HCT116 (cell line): Measurements from ENCODE around the gene PYROXD2. TPM values are rescaled to one million over a fixed set of nuclear protein-coding genes. Genes with fewer than 3 reads are reported as not detected.

Experiments
- ATAC-seq: fragments of 200-7000 bp; cut with Tn5 transposase; 2 replicates; pipeline ENCODE4 v1.9.1; 2020; ENCODE audit warnings: mild to moderate bottlenecking, moderate library complexity
- BruUV-seq: library from RNA; stranded (reverse); fragments of 400-500 nt; replicated peaks from 2 replicates; lab custom pipeline; 2021; lab: Mats Ljungman, UMichigan
- CTCF ChIA-PET: fragments of 300-600 bp; sonication (Branson Sonifier 250); formaldehyde crosslinking; loops from one replicate; lab custom pipeline; 2021; ENCODE audit warnings: antibody characterized with exemption; lab: Charles Lee
- POLR2A ChIA-PET: fragments of 300-600, 350-600 bp; sonication (Branson Sonifier 250); formaldehyde crosslinking; loops from one replicate; lab custom pipeline; 2021; ENCODE audit warnings: antibody characterized with exemption; lab: Charles Lee
- RAD21 ChIA-PET, 2 experiments: fragments of 300-600 bp; sonication (Branson Sonifier 250); formaldehyde crosslinking; loops; one replicate each; lab custom pipeline; 2023; ENCODE audit warnings: low total read pairs in 2 of 2; ENCODE audit not compliant: uncharacterized antibody in 2 of 2, unreplicated experiment in 2 of 2, low non-redundant PET in 1 of 2; lab: Charles Lee
- DNase-seq: peaks from one replicate; pipeline ENCODE4 v3.0.0-alpha.2; 2010; ENCODE audit warnings: low read depth, low spot score
- H2AFZ ChIP-seq: fragments of 200-600 bp; shearing (Covaris generic), sonication (generic); 2 replicates; pipeline ENCODE4 v1.6.1; 2017; ENCODE audit warnings: low read depth, mixed run types, mixed read lengths, antibody characterized with exemption, low read length; ENCODE audit not compliant: poor library complexity, severe bottlenecking
- H3K27ac ChIP-seq: 2 replicates; pipeline ENCODE4 v1.5.1; 2012; ENCODE audit warnings: low read depth, low read length
- H3K27me3 ChIP-seq: fragments of 200-600 bp; sonication (generic); 2 replicates; pipeline ENCODE4 v1.6.1; 2016; ENCODE audit warnings: mixed run types, low read length, mixed read lengths; ENCODE audit not compliant: insufficient read depth
- H3K36me3 ChIP-seq, 2 experiments: fragments of 200-500 bp in 1 of 2; fragments of 200-600 bp in 1 of 2; sonication (Bioruptor generic) in 1 of 2; sonication (generic) in 1 of 2; 2 replicates each; pipeline versions ENCODE4 v1.5.1 to v1.6.1; 2014 to 2016; ENCODE audit warnings: low read length in 2 of 2, inconsistent platforms in 1 of 2, mixed read lengths in 1 of 2, mixed run types in 1 of 2; ENCODE audit not compliant: insufficient read depth in 2 of 2, control insufficient read depth in 1 of 2
- H3K4me1 ChIP-seq, 2 experiments: fragments of 200-600 bp in 1 of 2; sonication (generic) in 1 of 2; 2 replicates each; pipeline versions ENCODE4 v1.5.1 to v1.6.1; 2012 to 2017; ENCODE audit warnings: low read length in 2 of 2, inconsistent platforms in 1 of 2, mild to moderate bottlenecking in 1 of 2, mixed read lengths in 1 of 2, mixed run types in 1 of 2, moderate library complexity in 1 of 2; ENCODE audit not compliant: insufficient read depth in 2 of 2, control insufficient read depth in 1 of 2
- H3K4me2 ChIP-seq: fragments of 200-600 bp; sonication (generic); 2 replicates; pipeline ENCODE4 v1.6.1; 2017; ENCODE audit warnings: mixed run types, low read length, mixed read lengths
- H3K4me3 ChIP-seq, 2 experiments: fragments of 200-600 bp in 1 of 2; sonication (generic) in 1 of 2; replicated peaks in 1 of 2; 2 replicates each; pipeline ENCODE4 v1.5.1; 2011 to 2016; ENCODE audit warnings: low read length in 2 of 2, control low read depth in 1 of 2, low read depth in 1 of 2, mild to moderate bottlenecking in 1 of 2, mixed read lengths in 1 of 2, mixed run types in 1 of 2
- H3K79me2 ChIP-seq: fragments of 200-600 bp; sonication (generic); 2 replicates; pipeline ENCODE4 v1.6.1; 2017; ENCODE audit warnings: mild to moderate bottlenecking, mixed run types, low read length, moderate library complexity, mixed read lengths; ENCODE audit not compliant: insufficient read depth
- H3K9ac ChIP-seq: fragments of 200-600 bp; sonication (generic); 2 replicates; pipeline ENCODE4 v1.6.1; 2016; ENCODE audit warnings: low read length, mixed read lengths
- H3K9me2 ChIP-seq: fragments of 200-600 bp; sonication (generic), shearing (Covaris generic); 2 replicates; pipeline ENCODE4 v1.6.1; 2017; ENCODE audit warnings: mixed run types, mild to moderate bottlenecking, moderate library complexity; ENCODE audit not compliant: insufficient read depth
- H3K9me3 ChIP-seq, 2 experiments: fragments of 200-500 bp in 1 of 2; fragments of 200-600 bp in 1 of 2; sonication (Bioruptor generic) in 1 of 2; sonication (generic) in 1 of 2; 2 replicates each; pipeline ENCODE4 v1.6.1; 2014 to 2017; ENCODE audit warnings: low read length in 2 of 2, mixed read lengths in 2 of 2, inconsistent platforms in 1 of 2, low read depth in 1 of 2, mild to moderate bottlenecking in 1 of 2, mixed run types in 1 of 2, moderate library complexity in 1 of 2; ENCODE audit not compliant: control insufficient read depth in 1 of 2, insufficient read depth in 1 of 2
- H4K20me1 ChIP-seq: fragments of 200-600 bp; sonication (generic), shearing (Covaris generic); 2 replicates; pipeline ENCODE4 v1.6.1; 2017; ENCODE audit warnings: mixed run types, mild to moderate bottlenecking, moderate library complexity; ENCODE audit not compliant: insufficient read depth
- CBX3 ChIP-seq: IDR thresholded peaks from 2 replicates; pipeline ENCODE4 v1.6.1; 2012; ENCODE audit warnings: low read depth
- CEBPB ChIP-seq: IDR thresholded peaks from 2 replicates; pipeline ENCODE4 v1.6.1; 2012; ENCODE audit warnings: low read depth
- EGR1 ChIP-seq: IDR thresholded peaks from 2 replicates; pipeline ENCODE4 v1.6.1; 2012; ENCODE audit warnings: low read depth
- EZH2phosphoT487 ChIP-seq: fragments of 200-600 bp; IDR thresholded peaks from 2 replicates; pipeline ENCODE4 v1.6.1; 2018; ENCODE audit warnings: antibody characterized with exemption, borderline replicate concordance
- POLR2A ChIP-seq: IDR thresholded peaks from 2 replicates; pipeline ENCODE4 v1.7.0; 2011; ENCODE audit warnings: borderline replicate concordance; ENCODE audit not compliant: insufficient read depth, insufficient read length; ENCODE audit errors: extremely low read depth
- RAD21 ChIP-seq: IDR thresholded peaks from 2 replicates; pipeline ENCODE4 v1.6.1; 2012; ENCODE audit warnings: low read depth, mild to moderate bottlenecking
- SP1 ChIP-seq: IDR thresholded peaks from 2 replicates; pipeline ENCODE4 v1.6.1; 2012; ENCODE audit warnings: low read depth
- TCF7L2 ChIP-seq: IDR thresholded peaks from 2 replicates; pipeline ENCODE4 v1.7.0; 2011; ENCODE audit warnings: borderline replicate concordance, inconsistent platforms; ENCODE audit not compliant: insufficient read depth, insufficient read length; ENCODE audit errors: extremely low read depth
- ZFX ChIP-seq: fragments of 450-650 bp; IDR thresholded peaks from 2 replicates; pipeline ENCODE4 v1.6.1; 2017
- intact Hi-C: fragments of 100-400 bp; cut with micrococcal nuclease; formaldehyde crosslinking; loops from 2 replicates; pipeline ENCODE4 v1.10.0; 2022
- total RNA-seq: library from RNA; stranded (reverse); gene quantifications from one replicate; pipeline ENCODE4 v1.2.1, GENCODE V29; 2021; ENCODE audit not compliant: unreplicated experiment
- TF ChIP-seq, protein P1 (sequence below): IDR thresholded peaks from 2 replicates; pipeline ENCODE4 v1.6.1; 2011; ENCODE audit warnings: mild to moderate bottlenecking, low read length, moderate library complexity; ENCODE audit not compliant: insufficient replicate concordance; ENCODE audit errors: extremely low read depth

The PYROXD2 gene
- total RNA-seq, 1 experiment from 2014 or later: 14.2 TPM

DNA sequence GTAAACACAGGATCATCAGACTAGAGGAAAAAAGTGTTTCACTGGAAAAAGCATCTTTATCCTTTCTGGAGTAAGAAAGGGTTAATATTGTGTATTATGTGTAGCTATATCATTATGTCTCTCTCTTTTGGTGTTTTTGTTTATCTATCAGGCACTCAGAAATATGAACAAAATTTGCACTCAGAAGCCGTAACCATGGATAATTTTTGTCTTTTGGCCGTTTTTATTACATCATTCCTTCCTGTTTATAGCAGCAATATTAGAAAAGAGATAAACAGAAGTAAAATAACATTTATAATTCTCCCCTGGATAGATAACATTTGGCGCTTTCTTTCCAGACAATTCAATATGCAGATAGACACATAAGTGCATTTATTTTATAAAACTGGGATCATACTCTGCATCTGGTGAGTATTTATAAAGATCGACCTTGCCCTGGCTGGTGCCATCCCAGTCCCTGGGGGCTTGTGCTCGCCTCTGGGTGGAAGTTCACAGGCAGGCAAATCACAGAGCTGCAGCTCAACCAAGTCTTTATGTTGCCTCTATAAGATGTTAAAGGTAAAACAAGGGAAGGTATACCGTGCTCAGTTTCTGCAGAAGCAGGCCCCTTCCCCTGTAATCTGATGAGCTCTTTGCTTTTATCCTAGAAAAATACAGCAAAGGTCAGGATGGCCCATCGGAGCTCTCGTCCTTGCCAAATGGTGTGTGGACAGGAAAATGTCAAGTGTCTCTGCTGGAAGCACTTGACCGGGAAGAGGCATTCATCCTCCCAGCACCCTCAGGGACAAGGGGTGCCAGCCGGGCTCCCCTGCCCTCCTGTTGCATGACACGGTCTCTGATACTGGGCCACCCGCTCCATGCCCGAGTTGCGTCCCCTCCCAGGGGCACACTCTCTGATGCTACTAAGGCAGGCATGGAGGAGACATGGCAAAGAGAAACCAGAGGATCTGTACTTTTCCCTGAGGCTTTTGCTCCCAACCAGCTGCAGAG lies 43.9 kb downstream of the PYROXD2 start:
- CTCF ChIA-PET: no interaction called here
- peaks cover 0 to 11% of the 10 kb centered on the region in 2 experiments; a peak in 2 of 4 replicates for H3K4me1 ChIP-seq
- no peak overlapping the region for H3K4me2 ChIP-seq
- H3K4me3 ChIP-seq: no peak overlapping the region
- no peaks in the 10 kb centered on the region for H3K9me3 ChIP-seq
- intact Hi-C loops: no loop called here
- BruUV-seq: no TSS peak
- ATAC-seq: no peak
- POLR2A ChIA-PET: no interaction called here
- no peak for TF ChIP-seq ZFX
- TF ChIP-seq EGR1: no peak
- TF ChIP-seq TCF7L2: no peak
- TF ChIP-seq POLR2A: no peak
- no peak for TF ChIP-seq CBX3
- no peak for TF ChIP-seq SP1
- TF ChIP-seq, protein P1, sequence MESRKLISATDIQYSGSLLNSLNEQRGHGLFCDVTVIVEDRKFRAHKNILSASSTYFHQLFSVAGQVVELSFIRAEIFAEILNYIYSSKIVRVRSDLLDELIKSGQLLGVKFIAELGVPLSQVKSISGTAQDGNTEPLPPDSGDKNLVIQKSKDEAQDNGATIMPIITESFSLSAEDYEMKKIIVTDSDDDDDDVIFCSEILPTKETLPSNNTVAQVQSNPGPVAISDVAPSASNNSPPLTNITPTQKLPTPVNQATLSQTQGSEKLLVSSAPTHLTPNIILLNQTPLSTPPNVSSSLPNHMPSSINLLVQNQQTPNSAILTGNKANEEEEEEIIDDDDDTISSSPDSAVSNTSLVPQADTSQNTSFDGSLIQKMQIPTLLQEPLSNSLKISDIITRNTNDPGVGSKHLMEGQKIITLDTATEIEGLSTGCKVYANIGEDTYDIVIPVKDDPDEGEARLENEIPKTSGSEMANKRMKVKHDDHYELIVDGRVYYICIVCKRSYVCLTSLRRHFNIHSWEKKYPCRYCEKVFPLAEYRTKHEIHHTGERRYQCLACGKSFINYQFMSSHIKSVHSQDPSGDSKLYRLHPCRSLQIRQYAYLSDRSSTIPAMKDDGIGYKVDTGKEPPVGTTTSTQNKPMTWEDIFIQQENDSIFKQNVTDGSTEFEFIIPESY: no peak
- no peak for TF ChIP-seq CEBPB
- no peak for TF ChIP-seq EZH2phosphoT487
- no peak for TF ChIP-seq RAD21
- peaks cover 5% of the 10 kb centered on the region; the same call in 1 of the 2 replicates for H3K27me3 ChIP-seq
- no peaks in the 10 kb centered on the region for H4K20me1 ChIP-seq
- no peaks in the 10 kb centered on the region for H3K79me2 ChIP-seq
- no peaks in the 10 kb centered on the region for H3K36me3 ChIP-seq
- no peaks in the 10 kb centered on the region for H3K9me2 ChIP-seq
- RAD21 ChIA-PET: no interaction called here
- DNase-seq: no peak
- H2AFZ ChIP-seq: no peak overlapping the region
- H3K9ac ChIP-seq: no peak overlapping the region
- H3K27ac ChIP-seq: no peak overlapping the region
